IPS DF 19.7 (cell line): ENCODE measurements around the gene NXPH3.
"Not testable (repeated sequence)": the region's sequence is repeated elsewhere in the genome, so short reads cannot be mapped to it uniquely, and the experiment has no call there.

ENCODE experiments used
- DNase-seq: peaks from one replicate; pipeline ENCODE4 v3.0.0-alpha.2; 2013; ENCODE audit warnings: low read depth, low spot score

The NXPH3 gene

GRCh38 chr17:49554694-49555494 is 20.8 kb upstream of the NXPH3 start:
- DNase-seq: no peak

- no peak for DNase-seq
Measured at GRCh38 chr17:49555495-49556222, 20.0 kb upstream of the NXPH3 start.

- DNase-seq: no peak
Measured at GRCh38 chr17:49556223-49556943, 19.3 kb upstream of the NXPH3 start.

DNA sequence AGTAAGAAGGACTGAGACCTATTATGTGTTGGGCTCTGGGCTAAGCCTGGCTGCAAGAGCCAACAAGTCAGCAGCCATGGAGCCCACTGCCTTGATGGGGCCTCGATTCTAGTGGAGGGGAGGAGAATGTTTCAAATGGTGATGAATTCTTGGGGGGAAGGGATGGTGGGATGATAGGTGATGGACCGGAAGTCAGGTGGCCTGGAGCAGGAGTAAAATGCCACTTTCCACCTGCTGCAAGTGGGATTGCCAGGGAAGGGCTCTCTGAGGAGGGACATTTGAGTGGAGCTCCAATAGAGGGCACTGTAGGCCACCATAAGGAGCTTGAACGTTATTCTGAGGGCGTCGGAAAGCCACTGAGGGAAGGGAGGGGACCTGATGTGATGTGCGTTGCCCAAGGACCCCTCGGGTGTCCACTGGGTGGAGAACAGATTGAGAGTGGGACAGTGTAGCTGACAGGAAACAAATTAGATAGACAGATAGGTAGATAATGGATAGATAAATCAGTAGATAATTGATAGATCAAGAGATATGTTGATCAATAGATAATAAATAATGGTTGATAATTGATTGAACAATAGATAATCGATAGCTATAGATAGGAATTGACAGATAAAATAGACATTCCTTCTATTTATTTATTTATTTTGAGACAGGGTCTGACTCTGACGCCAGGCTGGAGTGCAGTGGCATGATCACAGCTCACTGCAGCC is 18.2 kb upstream of the NXPH3 start:
- no peak for DNase-seq

- DNase-seq: no peak
Measured at GRCh38 chr17:49564638-49565037, 11.0 kb upstream of the NXPH3 start.

- no peak for DNase-seq
Measured at GRCh38 chr17:49565948-49566491, 9.7 kb upstream of the NXPH3 start.

GRCh38 chr17:49566668-49567071 is 9.0 kb upstream of the NXPH3 start:
- no peak for DNase-seq

GRCh38 chr17:49567104-49567521 is 8.6 kb upstream of the NXPH3 start:
- no peak for DNase-seq

DNA sequence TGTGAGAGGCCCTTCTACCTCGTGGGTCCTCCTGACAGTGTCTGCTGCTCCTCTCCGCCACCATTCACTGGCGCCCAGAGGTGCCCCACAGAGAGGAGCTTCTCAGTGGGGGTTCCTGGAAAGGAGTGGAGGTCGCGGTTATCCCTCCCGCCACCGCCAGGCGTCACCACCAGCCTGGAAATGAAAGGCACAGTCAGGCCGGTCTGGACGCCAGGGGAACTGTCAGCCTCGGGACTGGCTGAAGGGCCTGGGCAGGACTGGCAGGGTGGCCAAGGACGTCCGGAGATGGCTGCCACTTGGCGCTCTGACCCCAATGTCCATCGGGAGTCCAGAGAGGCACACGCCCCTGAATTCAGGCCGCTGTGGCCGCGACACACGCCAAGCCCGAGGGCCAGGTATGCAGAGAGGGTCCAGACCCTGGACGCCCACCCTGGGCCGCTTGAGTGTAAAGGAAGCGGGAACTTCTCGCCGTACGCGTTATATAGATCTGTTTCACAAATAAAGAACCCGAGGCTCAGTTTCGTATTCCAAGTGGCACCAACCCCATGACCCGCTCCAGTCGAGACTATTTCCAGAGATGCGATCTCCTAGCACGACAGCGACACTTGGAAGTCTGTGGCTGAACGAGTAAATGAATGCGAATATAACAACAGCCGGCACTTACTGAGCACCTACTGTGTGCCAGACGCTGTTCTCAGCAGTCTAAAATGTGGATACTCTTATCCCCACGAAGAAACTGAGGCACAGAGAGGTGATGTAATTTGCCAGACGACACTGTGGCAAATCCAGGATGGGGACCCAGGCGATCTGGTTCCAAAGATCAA is 7.6 kb upstream of the NXPH3 start:
- DNase-seq: no peak

GRCh38 chr17:49568695-49569047 is 7.0 kb upstream of the NXPH3 start:
- DNase-seq: not testable (repeated sequence)

DNA sequence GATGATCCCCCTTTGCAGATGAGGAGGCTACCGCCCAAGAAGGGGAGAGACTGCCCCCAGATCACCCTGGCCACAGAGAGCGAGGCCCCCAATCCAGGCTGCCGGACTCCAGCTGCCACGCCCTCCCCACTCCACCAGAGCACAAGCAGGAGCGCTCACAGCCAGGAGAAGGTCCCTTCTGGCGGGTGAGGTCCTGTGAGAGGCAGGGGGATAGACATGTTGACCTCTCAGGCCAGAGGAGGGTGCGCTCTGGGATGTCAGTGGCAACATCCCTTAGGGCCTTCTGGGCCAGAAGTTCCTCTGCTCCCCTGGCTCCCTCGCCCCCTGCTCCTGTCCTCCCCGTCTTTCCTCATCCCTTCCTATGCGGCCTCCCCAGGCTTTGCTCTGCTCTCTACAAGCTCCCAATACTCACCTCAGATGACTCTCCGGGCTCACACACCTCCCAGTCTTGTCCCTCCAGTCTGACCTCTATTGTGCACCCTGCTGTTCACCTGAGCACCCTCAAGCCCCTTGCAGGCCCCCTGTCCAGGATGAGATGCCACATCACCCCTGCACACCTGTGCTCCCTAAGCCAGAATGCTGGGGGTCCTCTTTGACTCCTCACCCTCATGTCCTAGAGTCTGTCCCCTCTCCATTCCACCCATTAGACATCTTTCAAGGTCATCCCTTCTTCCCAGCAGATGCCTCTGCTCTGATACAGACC is 5.0 kb upstream of the NXPH3 start:
- no peak for DNase-seq

GRCh38 chr17:49571283-49571682 is 4.4 kb upstream of the NXPH3 start:
- no peak for DNase-seq

- DNase-seq: no peak
Measured at GRCh38 chr17:49571764-49572163, 3.9 kb upstream of the NXPH3 start.

DNA sequence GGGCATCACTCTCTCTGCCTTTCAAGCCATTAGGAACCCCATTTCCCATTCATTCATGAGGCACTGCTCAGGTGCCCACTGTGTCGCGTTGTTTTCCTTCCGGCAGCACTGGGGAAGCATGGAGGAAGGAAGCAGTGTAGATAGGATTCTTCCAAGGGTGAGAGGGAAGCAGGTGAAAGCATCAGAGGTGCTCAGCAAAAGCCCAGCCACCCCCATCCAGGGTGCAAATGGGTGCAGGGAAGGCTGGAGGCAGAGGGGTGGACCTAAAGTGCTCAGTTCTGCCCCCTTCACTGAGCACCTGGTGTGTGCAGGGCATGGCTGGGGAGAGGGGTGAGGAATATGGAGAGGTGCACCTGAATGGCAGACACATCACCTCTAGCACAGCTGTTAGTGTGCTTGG is 3.4 kb upstream of the NXPH3 start:
- no peak for DNase-seq

DNA sequence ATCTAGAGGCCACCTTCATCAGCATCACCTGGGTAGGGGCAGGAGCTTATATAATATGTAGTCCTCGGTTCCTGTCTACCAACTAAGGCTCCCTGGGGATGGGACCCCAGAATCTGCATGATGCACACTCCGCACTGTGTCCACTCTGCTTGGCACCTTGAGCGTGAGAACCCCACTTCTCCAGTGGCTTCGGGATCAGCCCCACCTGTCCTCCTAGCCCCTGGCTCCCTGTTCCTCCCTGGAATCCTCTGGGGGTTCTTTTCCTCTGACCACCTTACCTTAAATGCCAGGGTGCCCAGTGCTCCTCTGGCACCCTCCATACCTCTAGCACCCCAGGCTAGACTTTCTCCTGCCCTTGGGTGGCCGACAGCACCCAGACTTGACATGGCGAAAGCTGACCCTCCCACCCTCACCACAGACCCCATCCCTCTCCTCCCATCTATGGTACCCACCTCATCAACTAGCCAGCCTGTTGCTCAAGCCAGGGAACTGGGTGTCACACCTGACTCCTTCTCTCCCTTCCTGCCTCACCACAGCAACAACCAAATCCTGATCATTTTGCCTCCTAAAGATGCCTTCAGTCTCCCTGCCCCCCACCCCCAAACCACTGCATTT is 2.8 kb upstream of the NXPH3 start:
- DNase-seq: no peak

DNA sequence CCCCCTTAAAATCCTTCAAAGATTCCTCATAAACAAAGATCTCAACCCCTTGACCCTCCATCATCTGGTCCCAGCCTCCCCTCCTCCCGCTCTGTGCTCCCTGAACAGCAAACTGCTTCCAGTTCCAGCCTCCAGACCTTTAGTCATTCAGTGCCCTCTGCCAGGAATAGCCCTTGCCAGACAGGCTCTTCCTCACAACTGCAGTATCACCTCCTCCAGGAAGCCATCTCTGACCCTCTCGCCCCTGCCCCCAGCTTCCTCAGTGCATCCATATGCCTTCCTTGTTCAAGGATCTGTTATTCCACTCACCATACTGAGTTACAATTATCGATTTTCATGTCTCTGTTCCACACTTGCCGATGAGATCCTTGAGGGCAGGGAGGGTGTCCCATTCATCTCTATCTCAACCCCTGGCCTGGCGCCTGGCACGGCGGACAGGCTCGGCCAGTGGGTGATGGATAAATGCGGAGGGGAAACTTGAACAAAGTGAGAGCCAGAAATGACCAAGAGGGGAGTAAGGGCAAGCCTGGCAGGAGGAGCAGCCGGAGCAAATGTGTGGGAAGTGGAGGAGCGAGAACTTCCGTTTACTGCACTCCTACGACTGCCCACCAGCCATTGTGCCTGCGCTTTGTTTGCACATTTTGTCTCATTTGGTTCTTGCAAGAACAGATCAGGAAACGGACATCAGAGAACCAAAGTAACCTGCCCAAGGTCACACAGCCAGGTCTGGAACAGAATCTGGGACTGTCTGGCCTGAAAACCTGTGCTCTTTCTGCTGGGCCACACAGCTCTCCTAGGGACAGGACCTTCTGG is 2.0 kb upstream of the NXPH3 start:
- DNase-seq: no peak

- no peak for DNase-seq
Measured at GRCh38 chr17:49574323-49574781, 1.3 kb upstream of the NXPH3 start.

GRCh38 chr17:49574945-49575678 is 559 bp upstream of the NXPH3 start:
- no peak for DNase-seq
